ENCODE measurements around the gene RALB. TPM values are rescaled to one million over a fixed set of nuclear protein-coding genes. Genes with fewer than 3 reads are reported as not detected.

Gene RALB
- total RNA-seq, 1 experiment from 2014 or later = 40.2 TPM

DNA sequence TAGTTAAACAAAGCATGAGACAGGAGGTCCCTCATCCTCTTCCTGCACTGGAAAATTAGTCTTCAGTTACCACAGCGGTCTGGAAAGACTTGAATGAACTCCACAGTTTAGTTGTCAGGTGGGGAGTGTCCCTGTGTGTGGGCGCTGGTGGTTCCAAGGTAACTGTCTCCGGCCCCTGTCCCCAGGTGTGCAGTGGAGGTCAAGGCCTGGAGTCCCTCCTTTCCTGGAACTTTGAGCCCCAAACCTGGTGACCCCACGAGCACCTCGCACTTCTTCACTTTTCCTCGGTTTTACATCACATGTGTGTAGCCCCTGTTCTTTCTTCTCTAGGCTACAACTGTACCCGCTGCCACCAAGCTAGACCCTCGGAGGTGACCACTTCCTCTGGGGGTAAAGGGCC lies 65.3 kb downstream of the RALB start:
- Mint-ChIP-seq H3K4me3 (ENCODE audit: low read depth, unreplicated experiment) (no peak overlapping the region), H3K27me3 (ENCODE audit: unreplicated experiment) (peaks cover 88% of the 10 kb centered on the region), H3K36me3 (ENCODE audit: insufficient read depth, unreplicated experiment) (peaks cover 11% of the 10 kb centered on the region), H3K9me3 (ENCODE audit: low read depth, unreplicated experiment) (no peaks in the 10 kb centered on the region), H3K4me1 (ENCODE audit: low read depth, unreplicated experiment) (peaks cover 9% of the 10 kb centered on the region), H3K27ac (ENCODE audit: unreplicated experiment) (no peak overlapping the region)
- intact Hi-C loops (cut with micrococcal nuclease; ENCODE audit: unreplicated experiment) = no loop called here
- no peak for DNase-seq
- BruUV-seq (replicated peaks) = no TSS peak
- CTCF ChIA-PET = no interaction called here
- no peak for TF ChIP-seq CTCF (IDR thresholded peaks at IDR 0.05; ENCODE audit: unreplicated experiment)

DNA sequence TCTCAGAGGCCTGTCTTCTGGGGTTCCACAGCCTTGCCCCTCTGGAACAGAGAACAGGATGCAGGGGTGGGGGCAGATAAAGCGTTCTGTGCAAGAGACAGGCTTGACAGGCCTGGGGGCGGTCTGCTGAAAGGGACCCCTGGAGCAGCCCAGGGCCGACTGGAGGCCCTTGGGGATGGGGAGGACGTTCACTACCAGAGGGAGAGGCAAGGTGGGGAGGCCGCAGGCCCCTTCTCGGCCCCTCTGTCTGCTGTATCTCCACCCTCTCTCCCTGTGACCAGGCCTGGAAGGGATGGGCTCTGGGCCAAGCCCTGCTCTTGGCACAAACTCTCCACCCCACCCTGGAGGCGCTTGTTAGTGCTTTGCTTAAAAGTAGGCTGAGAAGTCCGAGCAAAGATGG lies 66.0 kb downstream of the RALB start:
- Mint-ChIP-seq H3K27me3 (ENCODE audit: unreplicated experiment) (peaks cover 92% of the 10 kb centered on the region), H3K9me3 (ENCODE audit: low read depth, unreplicated experiment) (no peaks in the 10 kb centered on the region), H3K36me3 (ENCODE audit: insufficient read depth, unreplicated experiment) (peaks cover 4% of the 10 kb centered on the region), H3K4me3 (ENCODE audit: low read depth, unreplicated experiment) (no peak overlapping the region), H3K27ac (ENCODE audit: unreplicated experiment) (no peak overlapping the region), H3K4me1 (ENCODE audit: low read depth, unreplicated experiment) (peaks cover 5% of the 10 kb centered on the region)
- intact Hi-C loops (cut with micrococcal nuclease; ENCODE audit: unreplicated experiment) = no loop called here
- no TSS peak for BruUV-seq (replicated peaks)
- no peak for TF ChIP-seq CTCF (IDR thresholded peaks at IDR 0.05; ENCODE audit: unreplicated experiment)
- CTCF ChIA-PET = no interaction called here
- no peak for DNase-seq

DNA sequence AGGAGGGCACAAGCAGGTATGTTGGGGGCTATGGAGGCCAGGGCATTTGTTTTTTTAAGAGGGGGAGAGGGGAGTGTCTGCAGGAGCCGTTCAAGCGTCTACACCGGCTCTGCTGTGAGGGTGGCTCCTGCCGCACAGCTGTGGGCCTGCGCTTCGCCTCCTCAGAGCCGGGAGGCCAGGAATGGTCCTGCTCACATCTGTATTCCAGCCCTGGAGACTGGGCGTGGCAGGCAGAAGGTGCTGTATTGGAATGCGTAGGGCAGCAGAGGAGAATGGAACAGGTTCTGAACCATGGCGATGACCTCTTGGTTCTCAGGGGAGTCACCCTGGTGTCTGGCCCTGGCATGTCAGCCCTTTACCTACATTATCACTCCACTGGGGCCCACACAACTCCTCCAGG lies 66.5 kb downstream of the RALB start:
- TF ChIP-seq CTCF (IDR thresholded peaks at IDR 0.05; ENCODE audit: unreplicated experiment) = no peak
- no peak overlapping the region for H3K27ac Mint-ChIP-seq (ENCODE audit: unreplicated experiment)
- H3K4me3 Mint-ChIP-seq (ENCODE audit: low read depth, unreplicated experiment) = no peak overlapping the region
- DNase-seq = no peak
- BruUV-seq (replicated peaks) = no TSS peak
- peaks cover 92% of the 10 kb centered on the region for H3K27me3 Mint-ChIP-seq (ENCODE audit: unreplicated experiment)
- no peaks in the 10 kb centered on the region for H3K9me3 Mint-ChIP-seq (ENCODE audit: low read depth, unreplicated experiment)
- H3K4me1 Mint-ChIP-seq (ENCODE audit: low read depth, unreplicated experiment) = no peaks in the 10 kb centered on the region
- CTCF ChIA-PET = no interaction called here
- H3K36me3 Mint-ChIP-seq (ENCODE audit: insufficient read depth, unreplicated experiment) = no peaks in the 10 kb centered on the region
- intact Hi-C loops (cut with micrococcal nuclease; ENCODE audit: unreplicated experiment) = no loop called here

DNA sequence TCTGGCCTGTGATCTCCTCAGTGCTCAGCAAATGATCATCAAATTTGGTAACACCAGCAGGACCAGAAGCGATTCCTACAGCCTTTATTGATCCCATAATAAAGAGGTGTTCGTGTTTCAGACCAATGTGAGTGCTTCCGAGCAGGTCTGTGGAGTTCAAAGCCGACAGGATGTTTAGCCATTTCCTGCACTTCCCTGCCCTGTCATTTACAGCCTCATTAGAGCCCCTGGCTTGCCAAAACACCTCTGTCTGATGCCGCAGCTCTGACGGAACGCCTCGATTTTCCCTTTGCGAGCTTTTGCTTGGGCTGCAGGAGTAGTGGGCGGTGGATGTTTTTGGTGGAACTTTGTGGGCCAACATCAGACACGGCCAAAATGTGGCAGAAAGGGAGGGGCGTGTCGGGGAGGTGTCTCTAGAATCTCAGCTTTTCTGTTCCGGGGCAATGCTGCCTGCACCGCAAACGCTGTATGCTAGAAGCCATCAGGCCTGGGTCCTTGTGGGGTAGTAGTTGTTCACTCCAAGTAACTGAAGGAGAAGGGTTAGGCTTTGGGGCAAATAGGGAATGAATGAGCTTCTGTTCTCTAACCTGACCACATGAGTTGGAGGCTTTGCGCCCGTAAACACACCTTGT lies 67.2 kb downstream of the RALB start:
- no peak overlapping the region for H3K4me3 Mint-ChIP-seq (ENCODE audit: low read depth, unreplicated experiment)
- no peak overlapping the region for H3K27ac Mint-ChIP-seq (ENCODE audit: unreplicated experiment)
- intact Hi-C loops (cut with micrococcal nuclease; ENCODE audit: unreplicated experiment) = no loop called here
- no TSS peak for BruUV-seq (replicated peaks)
- DNase-seq = no peak
- no peak for TF ChIP-seq CTCF (IDR thresholded peaks at IDR 0.05; ENCODE audit: unreplicated experiment)
- H3K27me3 Mint-ChIP-seq (ENCODE audit: unreplicated experiment) = peaks cover 88% of the 10 kb centered on the region
- no peaks in the 10 kb centered on the region for H3K9me3 Mint-ChIP-seq (ENCODE audit: low read depth, unreplicated experiment)
- no peaks in the 10 kb centered on the region for H3K4me1 Mint-ChIP-seq (ENCODE audit: low read depth, unreplicated experiment)
- no peaks in the 10 kb centered on the region for H3K36me3 Mint-ChIP-seq (ENCODE audit: insufficient read depth, unreplicated experiment)
- CTCF ChIA-PET = no interaction called here
